HepG2 (cell line): ENCODE data around the gene POLR3E. TPM values are rescaled to one million over a fixed set of nuclear protein-coding genes. Genes with fewer than 3 reads are reported as not detected.

ENCODE experiments used
- AHDC1 ChIP-seq: sonication (generic); formaldehyde crosslinking; IDR thresholded peaks from 2 replicates; pipeline ENCODE4 v1.5.1; 2020; ENCODE audit warnings: mild to moderate bottlenecking, missing genetic modification reagents, borderline replicate concordance
- DNMT3B ChIP-seq: conservative IDR thresholded peaks from 2 replicates; pipeline ENCODE4 v1.6.1; 2016; ENCODE audit warnings: missing biosample characterization, control low read depth
- HOXA9 ChIP-seq: sonication (generic); formaldehyde crosslinking; IDR thresholded peaks from 2 replicates; pipeline ENCODE4 v1.8.1; 2022; ENCODE audit warnings: missing genetic modification reagents, mild to moderate bottlenecking, moderate library complexity, borderline replicate concordance
- KMT2A ChIP-seq: sonication (generic); formaldehyde crosslinking; IDR thresholded peaks from 2 replicates; pipeline ENCODE4 v1.4.0; 2020; ENCODE audit warnings: missing genetic modification reagents
- MBD4 ChIP-seq: IDR thresholded peaks from 2 replicates; pipeline ENCODE4 v1.6.1; 2012; ENCODE audit warnings: low read length, inconsistent platforms, borderline replicate concordance
- MIER3 ChIP-seq: IDR thresholded peaks from 2 replicates; pipeline ENCODE4 v1.6.1; 2016; ENCODE audit warnings: missing compliant biosample characterization, borderline replicate concordance
- MXD4 ChIP-seq: IDR thresholded peaks from 2 replicates; pipeline ENCODE4 v1.6.1; 2016; ENCODE audit warnings: mild to moderate bottlenecking, missing biosample characterization, missing genetic modification reagents
- RFXAP ChIP-seq: sonication (generic); formaldehyde crosslinking; IDR thresholded peaks from 2 replicates; pipeline ENCODE4 v1.4.0; 2020; ENCODE audit warnings: missing genetic modification reagents, borderline replicate concordance
- TARDBP ChIP-seq: sonication (generic); formaldehyde crosslinking; IDR thresholded peaks from 2 replicates; pipeline ENCODE4 v1.8.0; 2022; ENCODE audit warnings: mild to moderate bottlenecking, missing genetic modification reagents
- TFDP2 ChIP-seq: sonication (generic); formaldehyde crosslinking; IDR thresholded peaks from 2 replicates; pipeline ENCODE4 v1.4.0; 2020; ENCODE audit warnings: missing genetic modification reagents
- TRIM24 ChIP-seq: sonication (generic); formaldehyde crosslinking; IDR thresholded peaks from 2 replicates; pipeline ENCODE4 v1.8.0; 2022; ENCODE audit warnings: mild to moderate bottlenecking, missing genetic modification reagents
- WIZ ChIP-seq: sonication (generic); formaldehyde crosslinking; IDR thresholded peaks from 2 replicates; pipeline ENCODE4 v1.5.1; 2020; ENCODE audit warnings: mild to moderate bottlenecking, missing genetic modification reagents
- XBP1 ChIP-seq: sonication (generic); formaldehyde crosslinking; IDR thresholded peaks from 2 replicates; pipeline ENCODE4 v1.5.0; 2020; ENCODE audit warnings: missing genetic modification reagents
- ZBTB7B ChIP-seq: sonication (generic); formaldehyde crosslinking; IDR thresholded peaks from 2 replicates; pipeline ENCODE4 v1.4.0; 2020; ENCODE audit warnings: missing genetic modification reagents
- ZC3H13 ChIP-seq: sonication (generic); formaldehyde crosslinking; IDR thresholded peaks from 2 replicates; pipeline ENCODE4 v1.8.1; 2023; ENCODE audit warnings: mild to moderate bottlenecking, missing genetic modification reagents, moderate library complexity
- ZNF280D ChIP-seq: sonication (generic); formaldehyde crosslinking; IDR thresholded peaks from 2 replicates; pipeline ENCODE4 v1.5.1; 2020; ENCODE audit warnings: mild to moderate bottlenecking, missing genetic modification reagents
- ZNF33B ChIP-seq: sonication (generic); formaldehyde crosslinking; IDR thresholded peaks from 2 replicates; pipeline ENCODE4 v1.5.1; 2020; ENCODE audit warnings: mild to moderate bottlenecking, missing genetic modification reagents
- ZNF691 ChIP-seq: sonication (generic); formaldehyde crosslinking; IDR thresholded peaks from 2 replicates; pipeline ENCODE4 v1.4.0; 2020; ENCODE audit warnings: missing genetic modification reagents, low read depth, mild to moderate bottlenecking, borderline replicate concordance
- ZNF781 ChIP-seq: sonication (generic); formaldehyde crosslinking; IDR thresholded peaks from 2 replicates; pipeline ENCODE4 v1.5.1; 2020; ENCODE audit warnings: borderline replicate concordance, mild to moderate bottlenecking, missing genetic modification reagents; ENCODE audit errors: not compliant biosample characterization
- polyA plus RNA-seq, 8 experiments: library from polyadenylated mRNA; depleted of rRNA in 3 of 8; stranded (reverse) in 7 of 8; unstranded in 1 of 8; fragments of >200 nt; fragmentation: Illumina TruSeq in 4 of 8; extraction: Trizol in 4 of 8; gene quantifications; 2 replicates each; pipeline versions ENCODE4 v1.2.1 to v1.2.3, GENCODE V29; 2011 to 2016; ENCODE audit warnings: low read depth in 4 of 8, missing spikeins in 1 of 8, mixed read lengths in 1 of 8; ENCODE audit not compliant: insufficient read depth in 1 of 8
- total RNA-seq, 5 experiments: library from RNA; depleted of rRNA; stranded (reverse); fragments of >200 nt; fragmentation: Illumina TruSeq; extraction: Trizol; gene quantifications; 2 replicates each; pipeline ENCODE4 v1.2.3, GENCODE V29; 2016; ENCODE audit warnings: low read depth in 1 of 5

POLR3E gene
- total and polyA plus RNA-seq, 2 of the 13 experiments (the other 11 are each of a cell fraction or from before 2014, with no cell fraction given) = 135 to 262 TPM

GRCh38 chr16:22346483-22346882 lies 49.3 kb downstream of the POLR3E start (continued):
- no peak for TF ChIP-seq ZBTB7B (CRISPR knock-in tag)
- no peak for TF ChIP-seq XBP1 (CRISPR knock-in tag)
- TF ChIP-seq DNMT3B (CRISPR knock-in tag) = no peak
- TF ChIP-seq KMT2A (CRISPR knock-in tag) = no peak
- TF ChIP-seq TARDBP (CRISPR knock-in tag) = no peak
- 0 out of 2 replicates have a peak, but pooled peaks have one; percentile 54 for TF ChIP-seq ZC3H13 (CRISPR knock-in tag)
- TF ChIP-seq WIZ (CRISPR knock-in tag) = no peak
- no peak for TF ChIP-seq TFDP2
- no peak for TF ChIP-seq MIER3 (CRISPR knock-in tag)
- no peak for TF ChIP-seq AHDC1
- no peak for TF ChIP-seq RFXAP (CRISPR knock-in tag)
- no peak for TF ChIP-seq ZNF691 (CRISPR knock-in tag)
- no peak for TF ChIP-seq ZNF33B (CRISPR knock-in tag)
- no peak for TF ChIP-seq HOXA9
- no peak for TF ChIP-seq ZNF280D (CRISPR knock-in tag)
- no peak for TF ChIP-seq MBD4
- no peak for TF ChIP-seq MXD4
- TF ChIP-seq ZNF781 (CRISPR knock-in tag) = no peak
- no peak for TF ChIP-seq TRIM24 (CRISPR knock-in tag)
